H9 (cell line): ENCODE data around the gene NRXN3. TPM values are rescaled to one million over a fixed set of nuclear protein-coding genes. Genes with fewer than 3 reads are reported as not detected.

Experiments used
- DNase-seq: peaks from one replicate; pipeline ENCODE4 v3.0.0-alpha.2; 2017
- H2AFZ ChIP-seq: one replicate; pipeline ENCODE4 v1.6.1; 2013; ENCODE audit warnings: mild to moderate bottlenecking, low read length, control low read depth, moderate library complexity
- H2AK5ac ChIP-seq: 2 replicates; pipeline ENCODE4 v1.6.1; 2013; ENCODE audit warnings: low read length, control low read depth, mixed read lengths; ENCODE audit not compliant: insufficient read length
- H2BK120ac ChIP-seq: one replicate; pipeline ENCODE4 v1.6.1; 2013; ENCODE audit warnings: low read depth, mild to moderate bottlenecking, low read length, control low read depth, inconsistent platforms; ENCODE audit not compliant: poor library complexity, severe bottlenecking
- H2BK12ac ChIP-seq: 2 replicates; pipeline ENCODE4 v1.6.1; 2013; ENCODE audit warnings: low read length, control low read depth, mixed read lengths, low read depth; ENCODE audit not compliant: insufficient read length
- H2BK15ac ChIP-seq: 2 replicates; pipeline ENCODE4 v1.6.1; 2013; ENCODE audit warnings: low read depth, low read length, control low read depth
- H2BK20ac ChIP-seq: one replicate; pipeline ENCODE4 v1.6.1; 2013; ENCODE audit warnings: low read depth, mild to moderate bottlenecking, low read length, control low read depth, inconsistent platforms; ENCODE audit not compliant: poor library complexity, severe bottlenecking
- H2BK5ac ChIP-seq: 2 replicates; pipeline ENCODE4 v1.6.1; 2013; ENCODE audit warnings: low read length, control low read depth, mixed read lengths; ENCODE audit not compliant: insufficient read length
- H3K14ac ChIP-seq: 2 replicates; pipeline ENCODE4 v1.6.1; 2013; ENCODE audit warnings: low read length, control low read depth; ENCODE audit not compliant: insufficient read depth
- H3K18ac ChIP-seq: 2 replicates; pipeline ENCODE4 v1.6.1; 2013; ENCODE audit warnings: low read depth, mild to moderate bottlenecking, mixed read lengths, low read length, control low read depth; ENCODE audit not compliant: insufficient read length
- H3K23ac ChIP-seq: 2 replicates; pipeline ENCODE4 v1.6.1; 2013; ENCODE audit warnings: low read length, control low read depth, mixed read lengths, low read depth; ENCODE audit not compliant: insufficient read length
- H3K23me2 ChIP-seq: 2 replicates; pipeline ENCODE4 v1.6.1; 2013; ENCODE audit warnings: low read depth, mild to moderate bottlenecking, mixed read lengths, low read length, control low read depth; ENCODE audit not compliant: insufficient read length, poor library complexity, severe bottlenecking
- H3K27ac ChIP-seq: 2 replicates; pipeline ENCODE4 v1.5.1; 2013; ENCODE audit warnings: low read length, control low read depth, mixed read lengths, low read depth; ENCODE audit not compliant: insufficient read length
- H3K27me3 ChIP-seq: 2 replicates; pipeline ENCODE4 v1.6.1; 2013; ENCODE audit warnings: low read length, control low read depth, inconsistent platforms; ENCODE audit not compliant: insufficient read depth
- H3K4ac ChIP-seq: 2 replicates; pipeline ENCODE4 v1.6.1; 2013; ENCODE audit warnings: low read depth, mild to moderate bottlenecking, control low read depth, inconsistent platforms, low read length, moderate library complexity
- H3K4me1 ChIP-seq: 2 replicates; pipeline ENCODE4 v1.6.1; 2013; ENCODE audit warnings: low read length, control low read depth, inconsistent platforms; ENCODE audit not compliant: insufficient read depth
- H3K4me2 ChIP-seq: 2 replicates; pipeline ENCODE4 v1.6.1; 2013; ENCODE audit warnings: low read length, control low read depth, mixed read lengths; ENCODE audit not compliant: insufficient read length, insufficient read depth
- H3K56ac ChIP-seq: 2 replicates; pipeline ENCODE4 v1.6.1; 2013; ENCODE audit warnings: low read depth, mild to moderate bottlenecking, mixed read lengths, low read length, control low read depth; ENCODE audit not compliant: insufficient read length
- H3K79me1 ChIP-seq: 2 replicates; pipeline ENCODE4 v1.6.1; 2013; ENCODE audit warnings: low read depth, mild to moderate bottlenecking, moderate library complexity, low read length, control low read depth, inconsistent platforms; ENCODE audit not compliant: insufficient read depth, poor library complexity, severe bottlenecking
- H3K79me2 ChIP-seq: 2 replicates; pipeline ENCODE4 v1.6.1; 2013; ENCODE audit warnings: low read length, control low read depth, inconsistent platforms; ENCODE audit not compliant: insufficient read depth
- H3K9ac ChIP-seq: 2 replicates; pipeline ENCODE4 v1.6.1; 2013; ENCODE audit warnings: low read length, control low read depth, mixed read lengths; ENCODE audit not compliant: insufficient read length; ENCODE audit errors: extremely low read depth
- H3K9me3 ChIP-seq: one replicate; pipeline ENCODE4 v1.6.1; 2013; ENCODE audit warnings: low read depth, low read length, inconsistent platforms; ENCODE audit not compliant: control insufficient read depth
- H3T11ph ChIP-seq: one replicate; pipeline ENCODE4 v1.6.1; 2013; ENCODE audit warnings: mild to moderate bottlenecking, low read length, control low read depth, inconsistent platforms
- H4K20me1 ChIP-seq: one replicate; pipeline ENCODE4 v1.6.1; 2013; ENCODE audit not compliant: control insufficient read depth, insufficient read length, insufficient read depth
- H4K5ac ChIP-seq: 2 replicates; pipeline ENCODE4 v1.6.1; 2013; ENCODE audit warnings: low read depth, mild to moderate bottlenecking, mixed read lengths, low read length, control low read depth; ENCODE audit not compliant: insufficient read length
- H4K8ac ChIP-seq: replicated peaks from 2 replicates; pipeline ENCODE4 v1.6.1; 2013; ENCODE audit warnings: low read length, control low read depth, mixed read lengths, low read depth; ENCODE audit not compliant: insufficient read length
- H4K91ac ChIP-seq: 2 replicates; pipeline ENCODE4 v1.6.1; 2013; ENCODE audit warnings: low read depth, mild to moderate bottlenecking, moderate library complexity, mixed read lengths, low read length, control low read depth; ENCODE audit not compliant: insufficient read length
- H3K27ac Mint-ChIP-seq, 3 experiments: 2 replicates in 2 of 3; 3 replicates in 1 of 3; pipeline ENCODE4 v1.8.0; 2020 to 2021; ENCODE audit warnings: mixed read lengths in 3 of 3, mild to moderate bottlenecking in 1 of 3, moderate library complexity in 1 of 3
- H3K27me3 Mint-ChIP-seq: 2 replicates; pipeline ENCODE4 v1.8.0; 2021; ENCODE audit warnings: low read depth, mild to moderate bottlenecking, moderate library complexity, mixed read lengths
- H3K36me3 Mint-ChIP-seq, 3 experiments: 2 replicates in 2 of 3; 3 replicates in 1 of 3; pipeline ENCODE4 v1.8.0; 2020 to 2021; ENCODE audit warnings: low read depth in 3 of 3, mixed read lengths in 3 of 3; ENCODE audit not compliant: insufficient read depth in 1 of 3
- H3K4me1 Mint-ChIP-seq, 2 experiments: 2 replicates each; pipeline ENCODE4 v1.8.0; 2020; ENCODE audit warnings: mixed read lengths in 2 of 2
- H3K4me3 Mint-ChIP-seq, 2 experiments: 2 replicates in 1 of 2; 3 replicates in 1 of 2; pipeline ENCODE4 v1.8.0; 2020 to 2021; ENCODE audit warnings: mild to moderate bottlenecking in 2 of 2, mixed read lengths in 2 of 2, moderate library complexity in 1 of 2
- H3K9me3 Mint-ChIP-seq, 2 experiments: 2 replicates in 1 of 2; 3 replicates in 1 of 2; pipeline ENCODE4 v1.8.0; 2020; ENCODE audit warnings: mild to moderate bottlenecking in 2 of 2, mixed read lengths in 2 of 2, moderate library complexity in 1 of 2
- CTCF ChIP-seq: fragments of 200-600 bp; sonication (generic); conservative IDR thresholded peaks from 3 replicates; pipeline ENCODE4 v1.8.0; 2021; ENCODE audit warnings: antibody characterized with exemption, mild to moderate bottlenecking
- WGBS: extraction: QIAGEN DNeasy Blood & Tissue Kit; methylation state at CpG from one replicate; pipeline ENCODE4 v1.1.7; 2013; ENCODE audit warnings: missing lambda C conversion rate, low lambda C conversion rate, mixed read lengths; ENCODE audit not compliant: insufficient read length; ENCODE audit errors: extremely low coverage; 5-methylcytosine and 5-hydroxymethylcytosine counted together
- total RNA-seq: library from RNA; stranded (reverse); gene quantifications from 2 replicates; pipeline ENCODE4 v1.2.1, GENCODE V29; 2021

NRXN3 gene
- total RNA-seq, 1 experiment from 2014 or later = 1.8 TPM

GRCh38 chr14:78240567-78240966 lies 70.4 kb downstream of the NRXN3 start:
- H3K79me1 ChIP-seq = no peaks in the 10 kb centered on the region
- no peak overlapping the region for H4K5ac ChIP-seq
- no peaks in the 10 kb centered on the region for H3K9me3 ChIP-seq
- no peak overlapping the region for H3T11ph ChIP-seq
- H2BK12ac ChIP-seq = no peak overlapping the region
- Mint-ChIP-seq H3K27me3 (no peaks in the 10 kb centered on the region; the same call in 1 of the 2 replicates), H3K4me1 (no peaks in the 10 kb centered on the region), H3K4me3 (no peak overlapping the region), H3K36me3 (no peaks in the 10 kb centered on the region; a peak in 1 of 7 replicates), H3K27ac (no peak overlapping the region), H3K9me3 (no peaks in the 10 kb centered on the region)
- no peaks in the 10 kb centered on the region for H4K20me1 ChIP-seq
- H3K14ac ChIP-seq = no peak overlapping the region
- no peak overlapping the region for H2AFZ ChIP-seq
- no peak overlapping the region for H2BK5ac ChIP-seq
- H3K23ac ChIP-seq = no peak overlapping the region
- H3K4ac ChIP-seq = no peak overlapping the region
- no peak overlapping the region for H3K4me2 ChIP-seq
- no peak overlapping the region for H4K91ac ChIP-seq
- no peak overlapping the region for H2BK120ac ChIP-seq
- H3K9ac ChIP-seq = no peak overlapping the region
- no peak overlapping the region for H3K18ac ChIP-seq
- no peak overlapping the region for H2AK5ac ChIP-seq
- no peak for TF ChIP-seq CTCF
- no peak overlapping the region for H2BK15ac ChIP-seq
- WGBS = no CpG with 5 or more reads among the region's 3 CpGs
- H4K8ac ChIP-seq = no peak overlapping the region
- H3K27ac ChIP-seq = no peak overlapping the region
- no peaks in the 10 kb centered on the region for H3K27me3 ChIP-seq
- no peak overlapping the region for H2BK20ac ChIP-seq
- no peaks in the 10 kb centered on the region for H3K79me2 ChIP-seq
- H3K23me2 ChIP-seq = no peaks in the 10 kb centered on the region
- H3K4me1 ChIP-seq = no peaks in the 10 kb centered on the region
- no peak overlapping the region for H3K56ac ChIP-seq
- no peak for DNase-seq
